Uterine smooth muscle cell (primary cell): ENCODE data around the gene FOLH1. TPM values are rescaled to one million over a fixed set of nuclear protein-coding genes. Genes with fewer than 3 reads are reported as not detected.

Source experiments
- total RNA-seq: library from RNA; depleted of rRNA; stranded (reverse); fragments of >200 nt; gene quantifications from 2 replicates; pipeline ENCODE4 v1.2.3, GENCODE V29; 2014

Gene FOLH1
- total RNA-seq: not detected in 2 replicates

DNA sequence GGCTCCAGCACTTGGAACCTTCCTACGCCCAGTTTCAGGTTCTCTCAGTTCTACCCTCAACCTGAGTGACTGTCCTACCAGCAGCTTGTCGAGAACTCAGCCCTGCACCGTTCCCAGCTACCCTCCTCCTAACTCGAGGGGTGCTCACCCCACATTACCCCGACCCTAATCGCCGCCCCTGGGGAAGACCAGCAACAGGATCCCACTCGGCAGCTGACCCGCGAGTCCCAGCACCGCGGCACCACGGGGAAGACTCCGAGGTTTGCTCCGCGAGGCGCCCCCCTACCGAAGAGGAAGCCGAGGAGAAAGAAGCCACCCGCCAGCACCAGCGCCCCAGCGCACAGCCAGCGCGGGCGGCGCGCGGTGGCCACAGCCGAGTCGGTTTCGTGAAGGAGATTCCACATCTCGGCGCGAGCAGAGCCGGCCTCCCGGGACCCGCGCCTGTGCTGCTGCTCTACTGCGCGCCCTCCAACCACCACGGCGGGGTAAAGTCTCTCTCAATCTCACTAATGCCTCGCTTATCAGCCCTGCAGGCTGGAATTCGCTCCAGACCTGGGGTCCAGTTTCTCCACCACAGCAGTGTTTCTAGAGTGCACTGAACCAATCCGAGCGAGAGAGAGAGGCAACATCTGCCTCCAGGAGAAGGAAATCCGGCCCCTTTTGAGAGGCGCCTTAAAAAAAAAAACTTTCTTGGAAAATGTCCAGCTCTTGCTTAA is at the start of gene FOLH1:
Gene FOLH1 (minus strand): TSS at position 597 of the 716 bp plus-strand sequence. CDS start 193 bp downstream, at position 404.

Other genes starting within 250 kb of the FOLH1 start
- gene TRIM51G, start 224.7 kb downstream of the FOLH1 start, total RNA-seq: not detected in 2 replicates
- not detected in 2 replicates for gene TRIM49B, start 179.8 kb downstream of the FOLH1 start, total RNA-seq
- gene TRIM64C, start 149.5 kb downstream of the FOLH1 start, total RNA-seq: not detected in 2 replicates